HFFc6 (cell line): ENCODE measurements around the gene AP1G2. TPM values are rescaled to one million over a fixed set of nuclear protein-coding genes. Genes with fewer than 3 reads are reported as not detected.

ENCODE experiments used
- DNase-seq: peaks from one replicate; pipeline ENCODE4 v3.0.0-alpha.2; 2018
- H3K27ac Mint-ChIP-seq: 2 replicates; pipeline ENCODE4 v1.8.0; 2020; ENCODE audit warnings: mild to moderate bottlenecking, mixed read lengths
- H3K27me3 Mint-ChIP-seq: 2 replicates; pipeline ENCODE4 v1.8.0; 2021; ENCODE audit warnings: mild to moderate bottlenecking, moderate library complexity, mixed read lengths; ENCODE audit not compliant: insufficient read depth
- H3K36me3 Mint-ChIP-seq: 2 replicates; pipeline ENCODE4 v1.8.0; 2021; ENCODE audit warnings: low read depth, mixed read lengths
- H3K4me1 Mint-ChIP-seq: 2 replicates; pipeline ENCODE4 v1.8.0; 2020; ENCODE audit warnings: low read depth, mixed read lengths
- H3K4me3 Mint-ChIP-seq: 2 replicates; pipeline ENCODE4 v1.8.0; 2020; ENCODE audit warnings: mild to moderate bottlenecking, moderate library complexity, mixed read lengths
- H3K9me3 Mint-ChIP-seq: 2 replicates; pipeline ENCODE4 v1.8.0; 2020; ENCODE audit warnings: mild to moderate bottlenecking, mixed read lengths
- CTCF ChIP-seq: fragments of 200-600 bp; sonication (generic); IDR thresholded peaks from 2 replicates; pipeline ENCODE4 v1.5.0; 2021; ENCODE audit warnings: antibody characterized with exemption, mild to moderate bottlenecking
- total RNA-seq, 6 experiments: library from RNA; stranded (reverse); fragmentation: NEBNext Ultra II Directional; extraction: Animal tissue kit (Norgen Biotek cat#: 25700); gene quantifications; 2 replicates in 1 of 6; 3 replicates in 5 of 6; pipeline ENCODE4 v1.2.3, GENCODE V29; 2021

The AP1G2 gene
- total RNA-seq, 6 experiments from 2014 or later, result 1.6 to 8.3 (median 2.2) TPM

- DNase-seq, result no peak
- Mint-ChIP-seq H3K36me3 (no peaks in the 10 kb centered on the region), H3K4me1 (peaks cover 7% of the 10 kb centered on the region), H3K9me3 (no peaks in the 10 kb centered on the region), H3K4me3 (no peak overlapping the region), H3K27ac (no peak overlapping the region), H3K27me3 (peaks cover 40% of the 10 kb centered on the region)
- TF ChIP-seq CTCF, result no peak
Observed at GRCh38 chr14:23571701-23572523, 4.3 kb upstream of the AP1G2 start.

- H3K4me1 Mint-ChIP-seq, result peaks cover 12% of the 10 kb centered on the region
- H3K27me3 Mint-ChIP-seq, result peaks cover 43% of the 10 kb centered on the region
- no peak for TF ChIP-seq CTCF
Observed at GRCh38 chr14:23570806-23571483, 3.4 kb upstream of the AP1G2 start.

GRCh38 chr14:23569443-23570151 is 2.0 kb upstream of the AP1G2 start:
- H3K27me3 Mint-ChIP-seq, result peaks cover 37% of the 10 kb centered on the region
- no peak overlapping the region for H3K27ac Mint-ChIP-seq
- peak; percentile 19 for DNase-seq
- no peaks in the 10 kb centered on the region for H3K36me3 Mint-ChIP-seq
- H3K4me1 Mint-ChIP-seq, result peaks cover 12% of the 10 kb centered on the region
- H3K9me3 Mint-ChIP-seq, result no peaks in the 10 kb centered on the region
- no peak for TF ChIP-seq CTCF
- H3K4me3 Mint-ChIP-seq, result no peak overlapping the region

More at GRCh38 chr14:23570806-23571483, 3.4 kb upstream of the AP1G2 start:
- Mint-ChIP-seq H3K36me3 (no peaks in the 10 kb centered on the region), H3K27ac (no peak overlapping the region), H3K9me3 (no peaks in the 10 kb centered on the region), H3K4me3 (no peak overlapping the region)
- no peak for DNase-seq

GRCh38 chr14:23568600-23569331 is 1.2 kb upstream of the AP1G2 start:
- peak; percentile 52 for TF ChIP-seq CTCF
- H3K27ac Mint-ChIP-seq, result no peak overlapping the region
- no peaks in the 10 kb centered on the region for H3K9me3 Mint-ChIP-seq
- peaks cover 36% of the 10 kb centered on the region for H3K27me3 Mint-ChIP-seq
- no peaks in the 10 kb centered on the region for H3K36me3 Mint-ChIP-seq
- no peak for DNase-seq
- H3K4me3 Mint-ChIP-seq, result no peak overlapping the region
- peaks cover 12% of the 10 kb centered on the region for H3K4me1 Mint-ChIP-seq

- Mint-ChIP-seq H3K36me3 (no peaks in the 10 kb centered on the region), H3K9me3 (no peaks in the 10 kb centered on the region), H3K4me1 (peaks cover 12% of the 10 kb centered on the region), H3K27me3 (peaks cover 34% of the 10 kb centered on the region), H3K4me3 (peak overlapping the region; percentile 87; the same call in 1 of the 2 replicates), H3K27ac (no peak overlapping the region)
- TF ChIP-seq CTCF, result no peak
- no peak for DNase-seq
Observed at GRCh38 chr14:23568021-23568599, 519 bp upstream of the AP1G2 start.
